ENCODE results near the gene ESR1. TPM values are rescaled to one million over a fixed set of nuclear protein-coding genes. Genes with fewer than 3 reads are reported as not detected.

The ESR1 gene
- total RNA-seq, 4 donors from 2014 or later, result 0.83 to 1.8 (median 1.3) TPM

DNA sequence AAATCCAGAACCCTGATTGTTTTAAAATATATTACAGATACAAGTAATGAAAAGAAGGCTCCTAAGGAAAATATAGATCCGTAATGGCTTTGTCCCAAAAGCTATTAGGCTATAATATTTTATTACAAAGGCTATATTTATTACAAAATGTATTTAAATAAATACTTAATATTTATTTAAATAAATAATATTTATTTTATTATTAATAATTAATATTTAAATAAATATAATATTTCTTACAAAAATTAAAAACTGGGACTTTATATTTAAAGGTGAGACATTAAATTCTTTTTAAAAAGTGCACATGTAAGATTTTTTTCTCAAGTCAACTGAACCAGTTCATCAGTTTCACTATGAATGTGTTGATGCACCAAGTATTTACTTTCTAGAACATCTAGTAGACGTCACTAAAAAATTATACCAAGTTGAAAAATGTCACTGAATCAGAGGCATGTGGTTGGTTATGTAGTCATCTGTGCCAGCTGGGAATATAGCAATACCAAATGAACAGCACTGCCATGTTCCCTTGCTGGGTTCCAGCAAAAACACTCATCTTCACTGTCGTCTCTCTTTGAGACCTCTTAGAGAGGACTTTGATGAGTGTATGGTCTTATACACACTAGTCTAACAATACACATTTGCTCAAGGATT lies 278.9 kb downstream of the ESR1 start:
- Histone ChIP-seq H3K27ac (replicated peaks in 1 of 4) (no peak overlapping the region), H3K9me3 (no peaks in the 10 kb centered on the region), H3K4me3 (no peak overlapping the region), H3K4me1 (peaks cover 0 to 4% (median 1%) of the 10 kb centered on the region in 4 donors), H3K27me3 (no peaks in the 10 kb centered on the region), H3K36me3 (no peaks in the 10 kb centered on the region)
- 86% methylated on average over 3 of the region's 3 CpGs for WGBS
- no peak for DNase-seq (ENCODE audit: extremely low spot score)
- intact Hi-C loops (cut with DNase I), result no loop called here
- TF ChIP-seq CTCF (IDR thresholded peaks at IDR 0.05) (no peak), POLR2A (IDR thresholded peaks at IDR 0.05; ENCODE audit: low read depth) (no peak), POLR2AphosphoS5 (IDR thresholded peaks at IDR 0.05) (no peak), EP300 (IDR thresholded peaks at IDR 0.05) (no peak)

- H3K27me3 ChIP-seq, result no peaks in the 10 kb centered on the region
- H3K36me3 ChIP-seq, result no peaks in the 10 kb centered on the region
- H3K4me1 ChIP-seq, result peaks cover 0 to 7% (median 6%) of the 10 kb centered on the region in 4 donors
- no peak for TF ChIP-seq EP300 (IDR thresholded peaks at IDR 0.05)
- no peak for TF ChIP-seq CTCF (IDR thresholded peaks at IDR 0.05)
- TF ChIP-seq POLR2AphosphoS5 (IDR thresholded peaks at IDR 0.05), result no peak
- TF ChIP-seq POLR2A (IDR thresholded peaks at IDR 0.05; ENCODE audit: low read depth), result no peak
- intact Hi-C loops (cut with DNase I), result no loop called here
- no peak overlapping the region for H3K27ac ChIP-seq (replicated peaks in 1 of 4)
- 55% methylated on average over 2 of the region's 2 CpGs for WGBS
- no peak overlapping the region for H3K4me3 ChIP-seq
- no peaks in the 10 kb centered on the region for H3K9me3 ChIP-seq
- DNase-seq (ENCODE audit: extremely low spot score), result no peak
Observed at GRCh38 chr6:152087096-152087495, 279.6 kb downstream of the ESR1 start.

- Histone ChIP-seq H3K9me3 (no peaks in the 10 kb centered on the region), H3K27me3 (no peaks in the 10 kb centered on the region), H3K36me3 (no peaks in the 10 kb centered on the region), H3K4me3 (no peak overlapping the region), H3K27ac (replicated peaks in 1 of 4) (no peak overlapping the region), H3K4me1 (peaks cover 0 to 7% (median 6%) of the 10 kb centered on the region in 4 donors)
- TF ChIP-seq POLR2A (IDR thresholded peaks at IDR 0.05; ENCODE audit: low read depth), result no peak
- TF ChIP-seq POLR2AphosphoS5 (IDR thresholded peaks at IDR 0.05), result no peak
- TF ChIP-seq CTCF (IDR thresholded peaks at IDR 0.05), result no peak
- intact Hi-C loops (cut with DNase I), result no loop called here
- no peak for DNase-seq (ENCODE audit: extremely low spot score)
- 38% methylated on average over 1 of the region's 1 CpG for WGBS
Observed at GRCh38 chr6:152087701-152088100, 280.2 kb downstream of the ESR1 start.

GRCh38 chr6:152089992-152090391 lies 282.5 kb downstream of the ESR1 start:
- no peak for DNase-seq (ENCODE audit: extremely low spot score)
- no peak overlapping the region for H3K4me3 ChIP-seq
- peaks cover 0 to 12% (median 9%) of the 10 kb centered on the region in 4 donors for H3K4me1 ChIP-seq
- H3K36me3 ChIP-seq, result no peaks in the 10 kb centered on the region
- H3K27ac ChIP-seq (replicated peaks in 1 of 4), result no peak overlapping the region
- no peaks in the 10 kb centered on the region for H3K9me3 ChIP-seq
- WGBS, result 78% methylated on average over 7 of the region's 7 CpGs
- intact Hi-C loops (cut with DNase I), result no loop called here
- H3K27me3 ChIP-seq, result no peaks in the 10 kb centered on the region
- TF ChIP-seq EP300 (IDR thresholded peaks at IDR 0.05), result no peak
- no peak for TF ChIP-seq POLR2A (IDR thresholded peaks at IDR 0.05; ENCODE audit: low read depth)
- TF ChIP-seq CTCF (IDR thresholded peaks at IDR 0.05), result no peak
- TF ChIP-seq POLR2AphosphoS5 (IDR thresholded peaks at IDR 0.05), result no peak

GRCh38 chr6:152091201-152091600 lies 283.7 kb downstream of the ESR1 start:
- TF ChIP-seq EP300 (IDR thresholded peaks at IDR 0.05), result no peak
- no peak for TF ChIP-seq POLR2AphosphoS5 (IDR thresholded peaks at IDR 0.05)
- TF ChIP-seq CTCF (IDR thresholded peaks at IDR 0.05), result no peak
- no peak for TF ChIP-seq POLR2A (IDR thresholded peaks at IDR 0.05; ENCODE audit: low read depth)
- intact Hi-C loops (cut with DNase I), result no loop called here
- no peaks in the 10 kb centered on the region for H3K27me3 ChIP-seq
- 62% methylated on average over 2 of the region's 2 CpGs for WGBS
- peaks cover 0 to 16% (median 9%) of the 10 kb centered on the region in 4 donors for H3K4me1 ChIP-seq
- H3K4me3 ChIP-seq, result no peak overlapping the region
- no peaks in the 10 kb centered on the region for H3K36me3 ChIP-seq
- H3K27ac ChIP-seq (replicated peaks in 1 of 4), result no peak overlapping the region
- no peaks in the 10 kb centered on the region for H3K9me3 ChIP-seq
- DNase-seq (ENCODE audit: extremely low spot score), result no peak

All from esophagus muscularis mucosa (tissue), 4 donors.